ENCODE measurements around the gene CIRBP.

CIRBP gene

DNA sequence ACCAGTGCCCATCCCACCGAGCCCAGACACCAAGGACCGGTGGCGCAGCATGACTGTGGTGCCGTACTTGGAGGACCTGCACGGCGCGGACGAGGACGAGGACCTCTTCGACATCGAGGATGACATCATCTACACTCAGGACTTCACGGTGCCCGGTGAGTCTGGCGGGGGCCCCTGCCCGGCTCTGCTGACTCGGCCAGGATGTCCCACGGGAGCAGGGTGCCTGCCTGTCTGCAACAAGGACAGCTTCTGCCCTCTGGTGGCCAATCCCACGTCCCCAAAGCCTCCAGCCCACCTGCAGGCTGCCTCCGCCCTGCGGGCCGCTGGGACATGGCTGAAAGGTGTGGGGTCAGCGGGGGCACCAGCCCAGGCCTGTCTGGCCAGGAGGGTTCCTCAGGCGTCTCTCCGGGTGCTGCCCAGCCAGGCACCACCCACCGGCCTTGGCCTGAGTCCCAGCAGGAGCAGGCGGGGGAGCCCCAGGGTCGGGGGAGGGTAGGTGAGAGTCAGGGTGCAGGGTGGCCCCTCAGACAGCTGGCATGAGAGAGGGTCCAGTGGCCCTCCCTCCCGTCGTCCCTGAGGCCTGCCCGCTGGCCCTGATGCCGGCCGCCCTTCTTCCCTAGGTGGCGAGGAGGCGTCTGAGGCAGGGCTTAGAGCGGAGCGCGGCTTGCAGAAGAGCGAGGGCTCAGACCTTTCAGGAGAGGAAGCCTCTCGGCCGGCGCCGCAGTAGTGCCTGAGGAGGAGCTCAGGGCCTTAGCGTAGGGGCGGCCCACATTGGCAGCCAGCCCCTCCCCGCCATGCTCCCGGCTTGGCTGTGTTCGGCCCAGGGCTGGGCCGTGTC is 45.9 kb upstream of the CIRBP start:
- no peak overlapping the region for H3K4me3 ChIP-seq (ENCODE audit: low read length)
- peak; percentile 32 for DNase-seq (ENCODE audit: low read depth)
- TF ChIP-seq, protein P1, sequence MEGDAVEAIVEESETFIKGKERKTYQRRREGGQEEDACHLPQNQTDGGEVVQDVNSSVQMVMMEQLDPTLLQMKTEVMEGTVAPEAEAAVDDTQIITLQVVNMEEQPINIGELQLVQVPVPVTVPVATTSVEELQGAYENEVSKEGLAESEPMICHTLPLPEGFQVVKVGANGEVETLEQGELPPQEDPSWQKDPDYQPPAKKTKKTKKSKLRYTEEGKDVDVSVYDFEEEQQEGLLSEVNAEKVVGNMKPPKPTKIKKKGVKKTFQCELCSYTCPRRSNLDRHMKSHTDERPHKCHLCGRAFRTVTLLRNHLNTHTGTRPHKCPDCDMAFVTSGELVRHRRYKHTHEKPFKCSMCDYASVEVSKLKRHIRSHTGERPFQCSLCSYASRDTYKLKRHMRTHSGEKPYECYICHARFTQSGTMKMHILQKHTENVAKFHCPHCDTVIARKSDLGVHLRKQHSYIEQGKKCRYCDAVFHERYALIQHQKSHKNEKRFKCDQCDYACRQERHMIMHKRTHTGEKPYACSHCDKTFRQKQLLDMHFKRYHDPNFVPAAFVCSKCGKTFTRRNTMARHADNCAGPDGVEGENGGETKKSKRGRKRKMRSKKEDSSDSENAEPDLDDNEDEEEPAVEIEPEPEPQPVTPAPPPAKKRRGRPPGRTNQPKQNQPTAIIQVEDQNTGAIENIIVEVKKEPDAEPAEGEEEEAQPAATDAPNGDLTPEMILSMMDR (conservative IDR thresholded peaks at IDR 0.05; ENCODE audit: low read length), result peak; percentile 41

DNA sequence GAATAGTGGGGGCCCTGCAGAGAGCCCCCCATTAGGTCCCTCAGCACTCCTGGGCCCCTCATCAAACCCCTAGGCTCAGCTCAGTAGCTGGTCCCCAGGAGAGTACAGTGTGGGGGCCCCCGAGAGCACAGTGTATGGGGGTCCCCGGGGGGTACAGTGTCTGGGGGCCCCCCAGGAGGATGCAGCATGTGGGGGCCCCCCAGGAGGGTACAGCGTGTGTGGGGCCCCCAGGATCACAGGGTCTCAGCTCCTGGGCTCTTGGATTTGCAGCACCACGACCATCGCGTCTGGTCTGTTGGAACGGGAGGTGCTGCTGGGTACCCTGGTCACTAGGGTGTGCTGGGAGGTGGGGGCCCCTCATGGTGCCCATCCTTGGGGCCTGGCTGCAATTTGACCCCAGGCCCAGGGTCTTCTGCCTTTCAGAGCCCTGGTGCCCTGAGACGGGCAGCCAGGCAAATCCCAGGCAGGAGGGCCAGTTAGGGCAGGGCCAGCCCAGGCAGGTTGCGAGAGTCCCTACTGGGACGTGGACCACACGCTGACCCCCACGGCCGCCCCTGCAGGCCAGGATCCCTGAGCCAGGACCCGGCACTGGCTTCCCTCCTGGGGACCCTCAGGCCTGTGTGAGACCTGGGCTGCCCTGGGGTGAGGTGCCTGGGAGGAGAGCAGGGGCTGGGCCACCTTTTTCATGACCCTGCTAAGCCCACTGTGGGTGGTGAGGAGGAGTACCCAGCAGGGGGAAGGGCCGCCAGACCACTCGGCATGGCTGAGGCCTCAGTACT is 44.9 kb upstream of the CIRBP start:
- TF ChIP-seq, protein P1 (conservative IDR thresholded peaks at IDR 0.05; ENCODE audit: low read length), result no peak
- H3K4me3 ChIP-seq (ENCODE audit: low read length), result no peak overlapping the region
- no peak for DNase-seq (ENCODE audit: low read depth)

DNA sequence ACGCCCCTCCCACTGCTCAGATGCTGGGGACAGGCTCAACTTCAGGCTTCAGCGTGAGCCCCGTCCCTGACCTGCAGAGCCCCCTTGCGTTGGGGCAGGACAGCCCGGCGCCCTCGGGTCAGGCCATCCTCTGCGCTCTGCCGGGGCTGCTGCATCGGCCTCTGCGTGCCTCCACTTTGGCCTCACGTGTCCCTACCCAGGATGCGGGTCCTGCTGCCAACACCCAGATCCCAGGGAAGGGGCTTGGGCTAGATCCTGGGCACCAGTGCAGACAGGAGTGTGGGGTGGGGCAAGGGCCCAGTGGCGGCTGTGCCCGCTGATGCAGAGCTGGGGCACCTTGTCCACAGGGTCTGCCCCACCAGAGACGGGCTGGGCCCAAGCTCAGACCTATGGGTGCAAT is 44.3 kb upstream of the CIRBP start:
- no peak for DNase-seq (ENCODE audit: low read depth)
- TF ChIP-seq, protein P1 (conservative IDR thresholded peaks at IDR 0.05; ENCODE audit: low read length), result no peak
- no peak overlapping the region for H3K4me3 ChIP-seq (ENCODE audit: low read length)

DNA sequence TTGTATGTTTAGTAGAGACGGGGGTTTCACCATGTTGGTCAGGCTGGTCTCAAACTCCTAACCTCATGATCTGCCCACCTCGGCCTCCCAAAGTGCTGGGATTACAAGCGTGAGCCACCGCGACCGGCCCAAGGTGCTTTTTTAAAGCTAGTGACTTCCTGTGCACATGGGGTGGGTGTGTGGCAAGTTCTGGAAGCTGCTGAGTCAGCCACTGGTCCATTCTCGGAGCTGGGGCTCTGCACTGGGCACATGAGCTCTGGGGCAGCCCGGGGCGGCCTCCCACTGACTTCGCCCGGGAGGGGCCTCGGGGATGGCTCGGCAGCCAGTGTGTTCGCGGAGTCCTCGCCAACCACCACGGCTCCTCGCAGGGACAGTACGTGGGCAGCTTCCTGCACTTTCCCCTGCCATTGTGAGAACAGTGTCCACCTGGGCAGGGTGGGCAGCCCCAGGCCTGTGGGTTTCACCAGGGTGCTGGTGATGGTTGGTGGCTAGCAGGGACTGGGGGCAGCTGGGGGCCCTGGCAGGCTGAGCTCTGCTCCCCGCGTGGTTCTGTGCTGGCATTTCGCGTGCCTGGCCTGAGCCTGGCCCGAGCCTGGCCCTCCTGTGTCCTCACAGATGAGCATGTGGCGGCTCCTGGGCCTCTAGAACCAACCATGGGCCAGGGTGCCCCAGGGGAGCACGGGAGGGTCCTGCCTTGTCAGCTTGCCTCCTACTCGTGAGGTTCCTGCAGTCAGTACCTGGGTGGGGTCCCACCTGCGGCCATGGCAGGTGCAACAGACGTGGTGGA is 43.5 kb upstream of the CIRBP start:
- no peak overlapping the region for H3K4me3 ChIP-seq (ENCODE audit: low read length)
- no peak for DNase-seq (ENCODE audit: low read depth)
- TF ChIP-seq, protein P1 (conservative IDR thresholded peaks at IDR 0.05; ENCODE audit: low read length), result no peak

DNA sequence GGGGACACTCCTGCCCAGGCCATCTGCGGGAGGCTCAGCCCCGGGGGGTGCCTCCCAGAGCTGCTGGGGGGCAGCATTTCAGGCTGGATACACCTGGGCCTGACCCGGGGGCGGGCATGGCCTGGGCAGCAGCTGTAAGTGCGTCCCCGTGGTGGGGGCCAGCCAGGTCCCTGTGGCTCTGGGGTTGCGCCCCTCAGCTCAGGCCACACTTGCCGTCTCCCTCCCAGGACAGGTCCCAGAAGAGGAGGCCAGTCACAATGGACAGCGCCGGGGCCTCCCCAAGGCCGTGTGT is 43.0 kb upstream of the CIRBP start:
- no peak for DNase-seq (ENCODE audit: low read depth)
- TF ChIP-seq, protein P1 (conservative IDR thresholded peaks at IDR 0.05; ENCODE audit: low read length), result no peak

DNA sequence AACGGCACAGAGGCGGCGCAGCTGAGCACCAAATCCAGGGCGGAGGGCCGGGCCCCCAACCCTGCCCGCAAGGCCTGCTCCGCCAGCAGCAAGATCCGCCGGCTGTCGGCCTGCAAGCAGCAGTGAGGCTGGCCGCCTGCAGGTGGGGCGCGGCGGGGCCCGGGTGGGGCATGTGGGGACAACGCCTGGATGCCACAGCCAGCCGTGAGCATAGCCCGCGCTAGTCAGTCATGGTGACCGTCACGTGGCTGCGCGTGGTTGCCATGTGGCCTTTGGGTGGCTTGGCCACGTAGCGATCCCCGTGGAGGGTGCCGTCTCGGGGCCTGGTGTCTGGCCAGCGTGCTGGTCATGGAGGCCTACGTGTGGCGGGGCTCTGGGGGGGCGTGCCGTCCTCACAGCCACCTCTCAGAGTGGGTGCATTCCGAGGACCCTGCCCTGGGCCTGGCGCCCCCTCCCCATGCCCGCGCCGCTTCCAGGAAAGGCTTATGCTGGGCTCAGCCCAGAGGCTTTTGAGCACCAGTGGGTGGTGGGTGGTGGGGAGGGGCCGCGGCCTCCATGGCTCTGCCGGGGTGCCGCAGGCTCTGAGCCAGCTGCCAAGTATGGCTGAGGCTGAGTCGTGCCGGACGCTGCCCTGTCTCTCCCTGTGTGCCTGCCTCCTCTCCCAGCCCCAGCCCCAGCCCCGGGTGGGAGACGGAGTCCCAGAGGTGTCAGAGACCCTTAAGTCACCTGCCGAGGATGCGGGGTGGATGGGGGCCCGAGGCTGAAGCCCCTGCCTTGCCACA is 42.4 kb upstream of the CIRBP start:
- TF ChIP-seq, protein P1 (conservative IDR thresholded peaks at IDR 0.05; ENCODE audit: low read length), result no peak
- H3K4me3 ChIP-seq (ENCODE audit: low read length), result no peak overlapping the region
- no peak for DNase-seq (ENCODE audit: low read depth)

More for the DNA sequence above, 43.0 kb upstream of the CIRBP start:
- H3K4me3 ChIP-seq (ENCODE audit: low read length), result no peak overlapping the region
